Stimulated activated CD8-positive, alpha-beta memory T cell treated with anti-CD3 and anti-CD28 coated beads, Interleukin-7, amount 100 ng/mL, for 24 hours (primary cell): Measurements from ENCODE around the gene CPLX1.
"Not testable (repeated sequence)": the region's sequence is repeated elsewhere in the genome, so short reads cannot be mapped to it uniquely, and the experiment has no call there.

ENCODE experiments used
- DNase-seq: peaks from one replicate; pipeline ENCODE4 v3.0.0-alpha.2; 2020; ENCODE audit warnings: low read depth

CPLX1 gene

DNA sequence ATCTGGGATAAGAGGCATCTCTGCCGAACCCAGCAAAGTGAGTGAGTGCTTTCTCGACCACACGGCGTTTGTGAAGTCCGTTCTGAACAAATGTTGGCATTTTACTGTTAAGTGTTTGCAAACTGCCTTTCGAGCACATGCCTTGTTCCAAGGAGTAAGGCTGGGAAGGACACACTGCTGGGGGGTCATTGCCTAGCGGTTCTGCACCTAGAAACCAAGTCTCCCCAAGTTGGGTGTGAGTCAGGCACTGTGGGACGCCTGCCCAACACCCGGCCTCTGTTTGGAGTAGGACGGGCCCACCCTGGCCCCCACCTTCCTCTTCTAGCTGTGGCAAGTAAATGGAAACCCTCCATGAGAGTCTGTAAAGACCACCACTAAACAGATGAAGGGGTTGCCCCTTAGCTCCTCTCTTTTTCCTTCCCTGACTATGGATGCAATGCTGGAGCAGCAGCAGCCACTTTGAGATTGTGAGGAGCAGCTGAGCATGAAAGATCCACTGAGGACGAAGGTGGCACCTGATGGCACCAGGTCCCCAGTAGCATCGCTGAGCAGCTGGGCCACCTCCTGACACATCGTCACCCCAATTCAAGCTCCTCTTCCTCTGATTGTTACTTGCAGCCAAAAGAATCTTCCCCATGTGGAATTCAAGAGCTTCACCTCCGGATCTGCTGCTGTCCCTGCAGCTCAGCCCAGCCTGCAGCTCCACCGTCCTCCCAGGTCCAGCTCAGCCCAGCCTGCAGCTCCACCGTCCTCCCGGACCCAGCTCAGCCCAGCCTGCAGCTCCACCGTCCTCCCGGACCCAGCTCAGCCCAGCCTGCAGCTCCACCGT lies 6.3 kb downstream of the CPLX1 start:
- DNase-seq, result no peak

DNA sequence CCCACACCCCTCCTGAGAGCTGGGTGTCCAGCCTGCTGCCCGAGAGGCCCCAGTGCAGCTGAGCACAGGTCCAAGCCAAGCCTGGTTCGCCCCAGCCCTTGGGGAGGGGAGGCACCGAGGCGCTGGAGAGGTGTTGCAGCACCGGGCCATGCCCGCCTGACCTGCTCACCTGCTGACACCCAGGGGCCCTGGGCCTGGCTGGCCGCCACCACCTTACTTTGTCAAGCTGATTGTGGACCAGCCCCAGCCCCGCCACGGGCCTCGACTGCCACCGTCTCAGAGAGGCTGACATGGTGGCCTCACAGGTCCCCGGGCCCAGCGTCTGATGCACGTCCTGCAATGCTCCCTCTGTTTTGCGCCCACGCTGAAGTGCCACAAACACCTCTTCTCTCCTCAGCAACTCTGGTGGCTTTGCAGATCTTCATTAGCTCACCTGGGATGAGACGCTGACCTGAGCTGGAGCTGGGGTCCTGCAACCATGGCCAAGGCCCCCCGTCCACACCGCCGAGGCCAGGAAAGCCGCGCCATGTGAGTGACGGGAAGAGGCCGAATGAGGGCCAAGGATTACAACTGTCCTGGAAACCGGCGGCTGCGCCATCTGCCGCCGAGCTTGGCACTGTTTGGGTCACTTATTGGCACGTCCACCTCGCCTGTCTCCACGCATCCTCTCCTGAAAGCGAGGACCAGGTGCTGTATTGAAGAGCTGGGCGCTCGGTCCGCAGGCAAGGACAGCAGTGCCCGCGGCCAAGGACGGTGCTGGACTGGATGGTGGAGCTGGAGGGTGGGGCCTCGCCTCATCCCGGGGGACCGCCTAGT lies 7.6 kb downstream of the CPLX1 start:
- DNase-seq, result no peak

DNA sequence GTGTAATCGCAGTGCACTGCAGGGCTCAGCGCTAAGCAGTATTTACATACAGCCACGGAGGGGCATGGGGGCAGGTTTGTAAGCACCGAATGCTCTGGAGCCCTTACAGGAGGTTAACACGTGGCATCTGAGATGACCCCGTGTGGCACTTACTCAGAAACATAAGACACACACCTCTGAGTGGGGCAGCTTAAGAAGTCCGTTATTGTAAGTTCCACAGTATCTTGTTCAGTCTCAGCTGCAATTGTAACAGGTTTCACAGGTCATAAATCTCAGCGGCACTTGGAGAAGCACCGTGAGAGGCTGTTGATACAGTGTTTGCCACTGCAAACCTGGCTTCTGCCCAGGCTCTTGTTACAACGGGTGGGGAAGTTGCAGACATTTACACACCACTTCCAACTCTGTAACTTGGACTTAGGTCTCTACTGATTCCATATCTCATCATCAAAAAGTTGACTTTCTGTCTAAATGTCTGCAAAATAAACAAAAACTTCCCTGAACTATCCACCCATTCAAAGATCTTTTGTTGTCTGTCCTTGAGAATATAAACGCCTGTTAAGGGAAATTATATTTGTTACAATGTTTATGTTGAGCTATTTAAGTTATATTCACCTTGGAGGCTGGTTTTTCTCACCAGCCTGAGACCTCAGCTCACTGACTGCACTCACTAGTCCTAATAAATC lies 10.3 kb downstream of the CPLX1 start:
- no peak for DNase-seq

DNA sequence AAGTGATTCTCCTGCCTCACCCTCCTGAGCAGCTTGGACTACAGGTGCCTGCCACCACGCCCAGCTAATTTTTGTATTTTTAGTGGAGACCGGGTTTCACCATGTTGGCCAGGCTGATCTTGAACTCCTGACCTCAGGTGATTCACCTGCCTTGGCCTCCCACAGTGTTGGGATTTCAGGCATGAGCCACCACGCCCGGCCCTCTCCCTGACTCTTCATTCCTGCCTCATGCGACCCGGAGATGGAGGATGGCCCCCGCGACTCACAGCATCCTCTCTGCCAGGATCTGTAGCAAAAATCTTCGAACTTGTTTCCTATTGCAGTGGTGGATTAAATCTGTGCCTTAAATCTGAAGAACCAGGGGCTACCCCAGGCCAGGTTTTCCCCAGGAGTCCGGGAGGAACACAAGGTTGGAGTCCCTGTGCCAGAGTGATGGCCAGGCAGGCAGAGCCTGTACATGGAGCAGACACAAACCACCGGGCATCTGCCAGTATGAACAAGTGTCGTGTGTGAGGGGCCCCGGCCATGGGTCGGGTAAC lies 11.5 kb downstream of the CPLX1 start:
- no peak for DNase-seq

DNA sequence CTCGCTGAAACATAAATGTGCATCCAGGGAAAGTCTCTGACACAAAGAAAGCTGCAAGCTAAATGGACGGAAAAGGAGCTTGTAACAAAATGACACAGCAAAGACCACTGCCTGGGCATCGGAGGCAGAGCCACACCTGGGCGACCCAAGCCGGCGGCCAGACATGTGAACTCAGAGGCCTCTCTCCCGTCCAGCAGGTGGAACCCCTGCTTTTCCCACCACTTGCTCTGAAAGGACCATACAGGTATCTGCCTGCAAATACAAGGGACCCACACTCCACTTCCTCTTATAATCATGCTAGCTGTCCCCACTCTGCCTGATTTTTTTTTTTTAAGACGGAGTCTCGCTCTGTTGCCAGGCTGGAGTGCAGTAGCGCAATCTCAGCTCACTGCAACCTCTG lies 12.0 kb downstream of the CPLX1 start:
- DNase-seq, result no peak

DNA sequence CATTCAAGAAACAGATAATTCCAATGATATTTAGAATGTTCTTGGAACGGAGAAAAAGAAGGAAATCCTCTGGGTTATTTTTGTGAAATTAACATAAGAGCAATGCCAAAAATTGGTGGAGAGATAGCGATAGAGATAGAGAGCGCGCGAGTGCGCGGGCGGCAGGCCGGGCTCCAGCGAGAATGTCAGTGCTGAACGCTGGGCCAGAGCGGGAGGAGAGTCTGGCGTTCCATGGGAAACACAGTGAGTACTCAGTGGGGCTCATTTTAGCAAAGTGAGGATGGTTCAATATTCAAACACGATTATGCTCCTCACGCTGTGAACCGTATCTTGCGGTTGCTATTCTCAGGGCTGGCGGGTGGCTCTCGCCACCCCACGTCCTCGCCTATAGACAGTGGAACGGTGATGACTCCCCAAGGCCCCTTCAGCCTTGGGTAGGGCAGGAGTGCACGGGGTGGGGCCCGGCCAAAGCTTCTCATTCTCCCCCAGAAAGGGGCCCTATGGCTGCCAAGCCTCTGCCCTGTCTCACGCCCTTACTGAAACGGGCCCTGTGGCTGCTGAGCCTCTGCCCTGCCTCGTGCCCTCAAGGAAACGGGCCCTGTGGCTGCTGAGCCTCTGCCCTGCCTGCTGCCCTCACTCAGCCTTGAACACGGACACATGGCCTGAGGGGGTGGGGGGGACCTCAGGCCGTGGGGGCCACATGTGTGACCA lies 16.9 kb downstream of the CPLX1 start:
- no peak for DNase-seq

DNA sequence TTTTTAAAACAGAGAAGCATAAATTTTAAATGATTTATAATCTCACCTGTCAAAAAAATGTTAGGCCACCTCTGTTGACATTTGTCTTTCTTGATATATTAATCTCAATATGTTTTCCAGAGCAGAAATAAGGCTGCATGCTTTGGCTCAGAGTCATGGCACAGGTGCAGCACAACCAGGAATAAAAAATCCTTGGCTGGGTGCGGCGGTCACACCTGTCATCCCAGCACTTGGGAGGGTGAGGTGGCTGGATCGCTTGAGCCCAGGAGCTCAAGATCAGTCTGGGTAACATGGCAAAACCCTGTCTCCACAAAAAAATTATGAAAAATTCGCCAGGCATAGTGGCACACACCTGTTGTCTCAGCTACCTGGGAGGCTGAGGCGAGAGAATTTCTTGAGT lies 18.1 kb downstream of the CPLX1 start:
- no peak for DNase-seq

DNA sequence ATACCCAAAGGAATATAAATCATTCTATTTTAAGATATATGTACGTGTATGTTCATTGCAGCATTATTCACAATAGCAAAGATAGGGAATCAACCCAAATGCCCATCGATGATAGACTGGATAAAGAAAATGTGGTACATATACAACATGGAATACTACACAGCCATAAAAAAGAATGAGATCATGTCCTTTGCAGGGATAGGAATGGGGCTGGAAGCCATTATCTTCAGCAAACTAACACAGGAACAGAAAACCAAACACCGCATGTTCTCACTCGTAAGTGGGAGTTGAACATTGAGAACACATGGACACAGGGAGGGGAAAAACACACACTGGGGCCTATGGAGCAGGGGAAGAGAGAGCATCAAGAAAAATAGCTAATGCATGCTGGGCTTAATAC lies 18.9 kb downstream of the CPLX1 start:
- DNase-seq, result not testable (repeated sequence)

DNA sequence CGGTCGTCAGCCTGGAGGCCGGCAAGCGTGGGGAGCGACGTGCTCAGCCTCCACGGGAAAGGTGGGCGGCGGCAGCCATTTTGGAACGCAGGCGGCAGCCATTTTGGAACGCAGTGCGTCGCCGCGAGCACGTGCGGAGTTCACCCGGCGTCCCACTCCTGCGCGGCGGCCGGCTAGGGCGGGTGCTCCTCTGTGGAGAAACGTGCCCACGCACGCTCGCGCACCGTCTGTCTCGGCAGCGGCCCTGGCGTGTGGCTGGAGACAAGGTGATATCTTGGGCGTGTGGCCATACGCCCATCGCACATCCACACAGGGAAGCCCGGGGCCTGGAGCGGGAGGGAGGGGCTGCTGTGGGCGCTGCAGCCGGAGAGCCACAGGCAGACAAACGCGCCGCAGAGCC lies 21.1 kb downstream of the CPLX1 start:
- DNase-seq, result no peak

DNA sequence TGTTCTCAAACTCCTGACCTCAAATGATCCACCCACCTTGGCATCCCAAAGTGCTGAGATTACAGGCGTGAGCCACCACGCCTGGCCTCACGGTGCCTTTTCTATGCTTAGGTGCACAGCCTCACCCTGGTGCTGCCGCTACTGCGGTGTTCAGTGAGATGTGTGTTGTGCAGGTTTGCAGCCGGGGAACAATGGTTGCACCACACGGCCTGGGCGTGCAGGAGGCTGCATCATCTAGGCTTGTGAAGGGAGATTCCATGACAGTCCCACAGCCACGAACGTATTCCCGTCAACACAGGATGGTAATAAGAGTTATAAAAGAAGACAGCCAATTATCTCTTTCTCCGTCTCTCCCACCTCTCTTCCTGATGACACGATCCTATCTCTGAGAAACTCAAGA lies 22.0 kb downstream of the CPLX1 start:
- no peak for DNase-seq

DNA sequence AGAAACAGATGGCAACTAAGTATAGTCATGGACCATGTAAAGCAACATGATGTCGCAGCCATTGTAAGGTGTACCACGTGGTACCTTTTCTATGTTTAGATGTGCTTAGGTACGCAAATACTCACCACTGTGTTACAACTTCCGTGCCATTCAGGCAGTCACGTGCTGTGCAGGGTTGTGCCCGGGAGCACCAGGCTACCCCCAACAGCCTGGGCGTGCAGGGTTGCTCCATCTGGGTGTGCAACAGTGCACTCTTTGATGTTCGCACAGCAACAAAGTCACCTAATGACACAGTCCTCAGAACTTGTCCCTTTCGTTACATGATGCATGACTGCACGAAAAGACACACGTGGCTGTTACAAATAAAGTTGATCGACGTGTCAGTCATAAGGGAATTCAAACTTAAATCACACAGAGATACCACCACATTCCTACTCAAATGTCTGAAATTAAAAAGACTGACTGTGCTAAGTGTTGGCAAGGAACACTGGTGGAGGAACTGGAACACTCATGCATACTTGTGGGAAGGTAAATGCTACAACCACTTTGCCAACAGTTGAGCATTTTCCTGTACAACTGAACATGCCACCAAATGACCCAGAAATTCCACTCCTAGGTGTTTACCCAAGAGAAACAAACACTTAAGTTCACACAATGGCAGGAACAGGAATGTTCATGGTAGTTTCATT lies 24.3 kb downstream of the CPLX1 start:
- no peak for DNase-seq

DNA sequence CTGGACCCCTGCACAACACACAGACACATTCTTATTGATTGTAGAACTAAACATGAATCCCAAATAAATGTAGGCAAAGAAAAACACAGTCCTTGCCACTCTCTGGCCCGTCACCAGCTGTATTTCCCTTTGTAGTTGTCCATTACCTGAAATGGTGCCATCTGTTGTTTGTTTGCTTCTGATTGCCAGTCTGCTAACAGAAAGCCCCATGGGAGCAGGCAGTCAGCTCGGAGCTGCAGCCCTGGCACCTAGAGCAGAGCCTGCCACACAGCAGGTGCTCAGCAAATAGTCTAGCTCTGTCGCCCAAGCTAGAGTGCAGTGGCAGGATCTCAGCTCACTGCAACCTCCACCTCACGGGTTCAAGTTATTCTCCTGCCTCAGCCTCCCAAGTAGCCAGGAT lies 28.9 kb downstream of the CPLX1 start:
- DNase-seq, result no peak

DNA sequence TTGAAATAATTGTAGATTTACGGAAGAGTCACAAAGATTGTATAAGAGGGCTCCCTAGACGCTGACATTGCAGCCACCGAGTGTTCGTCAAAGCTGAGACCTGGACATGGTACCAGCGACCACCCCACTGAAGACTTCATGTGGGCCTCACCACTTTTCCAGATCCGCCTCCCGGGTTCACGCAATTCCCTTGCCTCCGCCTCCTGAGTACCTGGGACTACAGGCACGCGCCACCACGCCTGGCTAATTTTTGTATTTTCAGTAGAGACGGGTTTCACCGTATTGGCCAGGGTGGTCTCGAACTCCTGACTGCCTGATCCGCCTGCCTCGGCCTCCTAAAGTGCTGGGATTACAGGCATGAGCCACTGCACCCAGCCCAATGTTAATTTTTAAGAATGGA lies 29.7 kb downstream of the CPLX1 start:
- DNase-seq, result no peak

DNA sequence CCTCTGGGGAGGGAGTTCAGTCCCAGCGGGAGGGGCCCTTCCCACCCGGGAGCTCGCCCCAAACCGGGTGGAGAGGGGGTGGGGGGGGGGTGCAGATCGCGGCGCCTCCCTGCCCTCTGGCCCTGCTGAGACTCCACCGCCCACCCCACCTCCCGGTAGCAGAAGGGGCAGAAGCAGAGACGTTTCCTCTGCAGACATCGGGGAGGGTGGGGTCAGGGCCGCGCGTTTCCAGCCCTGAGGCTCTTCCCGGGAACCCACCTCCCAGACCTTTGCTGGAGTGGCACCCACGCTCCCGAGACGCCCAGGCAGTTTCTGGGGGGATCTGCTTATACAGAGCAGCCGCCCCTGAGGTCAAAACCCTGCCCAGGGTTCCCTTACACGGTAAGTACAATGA lies 30.2 kb downstream of the CPLX1 start:
- DNase-seq, result no peak

DNA sequence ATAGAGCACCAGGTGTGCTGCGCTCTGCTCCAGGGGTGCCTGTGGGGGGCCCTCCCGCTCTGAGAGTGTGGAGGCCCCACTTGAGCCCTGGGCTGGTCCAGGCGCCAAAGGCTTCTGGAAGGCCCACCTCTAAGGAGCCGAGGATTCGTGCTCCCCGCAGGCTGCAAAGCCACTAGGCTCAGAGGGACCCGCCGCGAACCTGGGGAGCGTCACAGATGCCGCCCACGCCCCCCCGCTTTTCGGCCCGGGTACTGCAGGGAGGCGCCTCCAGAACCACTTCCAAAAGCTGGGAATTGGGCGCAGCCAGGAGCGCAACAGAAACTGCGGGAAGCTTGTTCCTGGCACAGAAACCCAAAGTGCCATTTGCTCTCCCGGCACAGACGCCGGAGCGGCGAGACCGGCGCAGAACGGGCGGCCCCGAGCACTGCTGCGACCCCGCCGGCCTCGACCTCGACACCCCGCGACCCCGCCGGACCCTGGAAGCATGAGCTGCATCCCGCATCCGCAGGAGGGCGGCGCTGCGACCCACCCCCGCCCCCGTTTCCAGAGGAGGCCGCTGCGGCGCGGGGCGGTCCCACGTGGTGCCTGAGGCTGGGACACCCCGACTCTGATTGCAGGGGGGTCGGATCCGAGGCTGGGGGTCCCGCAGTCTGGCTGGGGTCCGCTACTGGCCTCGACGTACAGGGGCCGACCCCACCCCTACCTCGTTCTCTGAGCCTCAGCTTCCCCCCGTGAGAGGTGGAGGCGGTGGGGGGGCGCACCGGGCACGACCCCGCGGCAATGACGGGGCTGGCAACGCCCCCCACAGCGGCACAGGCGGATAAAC lies 30.8 kb downstream of the CPLX1 start:
- DNase-seq, result no peak

DNA sequence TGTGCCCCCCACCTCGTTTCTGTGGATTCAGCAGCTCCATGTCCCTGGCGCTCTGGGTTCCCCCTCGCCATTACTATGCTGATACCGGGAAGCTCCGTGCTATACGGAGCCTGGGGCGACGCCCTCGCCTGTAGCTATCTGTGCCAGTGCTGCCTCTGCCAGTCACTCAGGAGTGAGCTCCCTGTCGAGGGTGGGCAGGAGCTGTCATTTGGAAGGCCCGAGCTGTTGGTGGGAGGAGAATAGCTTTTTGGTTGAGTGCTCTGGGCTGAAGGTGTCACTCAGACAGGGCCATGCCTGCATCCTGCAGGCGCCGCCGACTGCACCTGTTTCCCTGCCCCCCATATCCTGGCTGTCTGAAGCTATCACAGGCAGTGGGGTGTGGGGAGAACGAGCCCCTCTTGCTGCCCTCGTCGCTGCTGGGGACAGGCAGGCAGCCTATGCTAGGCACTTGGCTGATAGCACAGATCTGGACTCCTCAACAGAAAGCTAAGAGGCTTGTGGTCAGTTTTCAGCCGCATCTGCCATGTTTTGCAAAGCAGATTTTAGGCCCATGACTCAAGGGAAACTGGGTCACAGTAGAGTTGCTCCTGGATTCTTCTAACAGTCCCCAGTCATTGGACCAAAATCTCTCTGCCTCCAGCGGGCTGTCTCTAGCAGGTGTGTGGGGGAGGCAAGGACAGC lies 31.8 kb downstream of the CPLX1 start:
- DNase-seq, result no peak

DNA sequence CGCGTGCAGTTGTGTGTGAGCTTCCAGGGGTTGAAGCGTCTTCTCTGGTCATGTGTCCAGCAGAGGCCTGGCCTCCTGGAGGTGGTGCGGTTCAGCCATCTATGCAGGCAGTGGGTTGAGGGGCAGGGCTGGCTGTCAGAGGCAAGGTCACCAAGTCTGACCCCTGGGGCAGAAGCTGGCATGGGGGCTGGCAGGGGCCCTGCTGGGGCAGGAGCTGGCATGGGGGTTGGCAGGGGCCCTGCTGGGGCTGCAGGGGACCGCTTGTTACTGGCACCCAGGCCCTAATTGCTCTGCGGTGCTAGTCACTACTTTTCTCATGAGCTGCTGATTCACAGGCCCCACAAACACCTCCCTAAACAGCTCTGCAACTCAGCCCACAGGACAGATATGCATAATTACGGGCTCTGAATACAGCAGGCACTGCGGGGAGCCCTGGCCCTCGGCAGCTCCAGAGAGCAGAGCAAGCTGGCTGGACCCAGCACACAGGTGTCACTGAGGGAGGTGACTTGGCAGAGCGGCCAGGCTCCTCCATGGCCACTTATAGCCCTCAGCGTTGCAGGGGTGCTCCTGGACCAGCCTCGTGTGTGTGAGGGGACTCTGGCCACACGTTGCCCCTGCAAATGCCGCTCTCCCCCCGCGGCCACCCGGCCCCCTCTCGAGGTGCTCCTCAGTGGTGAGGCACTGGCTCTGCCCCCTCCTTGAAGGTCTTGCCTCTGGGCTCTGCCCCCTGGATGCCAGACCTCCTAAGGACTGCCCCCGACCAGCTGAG lies 32.7 kb downstream of the CPLX1 start:
- DNase-seq, result no peak

DNA sequence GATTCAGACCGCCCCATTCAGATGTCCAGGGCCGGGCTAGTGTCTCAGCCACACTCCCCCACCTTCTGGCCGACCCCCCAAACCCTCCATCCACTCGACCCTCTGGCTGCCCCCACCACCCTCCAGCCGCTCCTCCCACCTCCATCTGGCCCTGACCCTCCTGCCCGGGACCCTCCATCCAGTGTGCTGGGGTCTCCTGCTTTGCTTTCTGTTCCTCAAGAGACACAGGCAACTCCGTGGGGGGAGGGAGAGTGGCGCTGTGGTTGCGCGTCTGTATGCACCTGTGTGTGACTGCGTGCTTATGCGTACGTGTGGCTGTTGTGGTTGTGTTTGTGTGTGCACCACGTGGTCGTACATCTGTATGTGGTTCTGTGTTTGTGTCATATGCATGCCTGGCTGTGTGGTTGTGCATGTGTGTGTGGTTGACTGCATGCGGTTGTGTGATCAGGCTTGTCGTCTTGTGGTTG lies 33.3 kb downstream of the CPLX1 start:
- no peak for DNase-seq
